Raji (cell line): ENCODE data around the gene FN1.

Experiments used
- POLR2A ChIP-seq: IDR thresholded peaks from 2 replicates; pipeline ENCODE4 v1.6.1; 2011; ENCODE audit warnings: low read depth, low read length, control low read depth; ENCODE audit not compliant: insufficient read depth

FN1 gene

GRCh38 chr2:215362562-215362904, 73.3 kb downstream of the FN1 start:
- no peak for TF ChIP-seq POLR2A

- TF ChIP-seq POLR2A = no peak
These were observed 73.8 kb downstream of the FN1 start for GRCh38 chr2:215361876-215362561.

GRCh38 chr2:215361211-215361875, 74.5 kb downstream of the FN1 start:
- no peak for TF ChIP-seq POLR2A

GRCh38 chr2:215360596-215360995, 75.3 kb downstream of the FN1 start:
- no peak for TF ChIP-seq POLR2A

- no peak for TF ChIP-seq POLR2A
These were observed 76.3 kb downstream of the FN1 start for GRCh38 chr2:215359576-215359922.

GRCh38 chr2:215358891-215359575, 76.8 kb downstream of the FN1 start:
- no peak for TF ChIP-seq POLR2A

- no peak for TF ChIP-seq POLR2A
These were observed 77.5 kb downstream of the FN1 start for GRCh38 chr2:215358312-215358845.

GRCh38 chr2:215357660-215358059, 78.2 kb downstream of the FN1 start:
- TF ChIP-seq POLR2A = no peak

- no peak for TF ChIP-seq POLR2A
These were observed 78.9 kb downstream of the FN1 start for GRCh38 chr2:215356948-215357461.

- no peak for TF ChIP-seq POLR2A
These were observed 79.4 kb downstream of the FN1 start for GRCh38 chr2:215356334-215356947.

GRCh38 chr2:215355801-215356200, 80.1 kb downstream of the FN1 start:
- no peak for TF ChIP-seq POLR2A

- TF ChIP-seq POLR2A = no peak
These were observed 80.8 kb downstream of the FN1 start for GRCh38 chr2:215354771-215355695.

- TF ChIP-seq POLR2A = no peak
These were observed 83.3 kb downstream of the FN1 start for GRCh38 chr2:215352602-215353001.

- no peak for TF ChIP-seq POLR2A
These were observed 88.0 kb downstream of the FN1 start for GRCh38 chr2:215347878-215348277.
